GM21717 (cell line): ENCODE data around the gene KCNAB2.

Experiments used
- ATAC-seq: cut with Tn5 transposase; IDR thresholded peaks from one replicate; pipeline ENCODE4 v1.9.1; 2021; ENCODE audit warnings: mild to moderate bottlenecking, moderate library complexity; ENCODE audit not compliant: unreplicated experiment

The KCNAB2 gene

DNA sequence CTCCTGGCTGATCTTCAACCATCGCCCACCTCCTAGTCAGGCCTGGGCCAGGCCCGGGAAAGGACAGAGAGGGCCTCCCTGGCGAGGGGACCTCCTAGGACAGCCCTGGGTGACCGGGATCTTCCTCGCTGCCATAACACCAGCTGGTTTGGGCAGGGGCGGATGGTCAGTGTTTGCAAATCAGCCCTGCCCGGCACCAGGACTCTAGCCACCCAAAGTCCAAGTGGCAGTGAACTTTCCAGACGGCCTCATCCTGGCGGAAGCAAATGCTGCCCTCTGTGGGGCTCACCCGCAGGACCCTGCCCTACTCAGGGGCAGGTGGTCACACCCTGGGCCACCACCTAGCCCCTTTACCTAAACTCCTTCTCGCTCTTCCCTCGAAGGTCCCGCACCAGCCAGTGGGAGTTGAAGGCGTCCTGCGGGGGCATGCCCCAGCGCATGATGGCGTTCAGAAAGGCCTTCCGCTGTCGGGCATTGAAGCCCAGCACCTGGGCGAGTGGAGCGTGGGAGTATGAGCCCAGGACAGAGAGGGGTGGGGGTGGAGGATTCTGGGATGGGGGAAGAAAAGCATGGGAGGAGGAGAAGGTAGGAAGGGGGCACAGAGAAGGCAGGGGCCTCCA lies 79.2 kb downstream of the KCNAB2 start:
- ATAC-seq, result no peak

DNA sequence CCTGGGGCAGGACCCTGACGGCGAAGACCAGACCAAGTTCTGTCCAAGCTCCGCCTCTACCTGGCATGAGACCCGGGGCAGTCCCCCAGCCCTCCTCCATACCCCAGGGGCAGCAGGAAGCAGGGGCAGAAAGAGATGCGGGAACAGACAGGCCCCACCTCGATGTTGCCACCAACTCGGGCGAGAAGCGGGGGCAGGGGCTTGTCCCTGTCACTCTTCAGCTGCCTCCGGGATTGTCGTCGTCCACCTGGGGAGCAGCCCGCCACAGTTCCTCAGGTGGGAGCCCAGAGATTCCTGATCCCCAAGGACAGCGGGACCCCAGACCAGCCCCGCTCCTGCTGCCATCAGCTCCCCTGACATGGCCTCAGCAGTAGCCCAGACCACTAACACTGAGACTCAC lies 79.7 kb downstream of the KCNAB2 start:
- ATAC-seq, result no peak

DNA sequence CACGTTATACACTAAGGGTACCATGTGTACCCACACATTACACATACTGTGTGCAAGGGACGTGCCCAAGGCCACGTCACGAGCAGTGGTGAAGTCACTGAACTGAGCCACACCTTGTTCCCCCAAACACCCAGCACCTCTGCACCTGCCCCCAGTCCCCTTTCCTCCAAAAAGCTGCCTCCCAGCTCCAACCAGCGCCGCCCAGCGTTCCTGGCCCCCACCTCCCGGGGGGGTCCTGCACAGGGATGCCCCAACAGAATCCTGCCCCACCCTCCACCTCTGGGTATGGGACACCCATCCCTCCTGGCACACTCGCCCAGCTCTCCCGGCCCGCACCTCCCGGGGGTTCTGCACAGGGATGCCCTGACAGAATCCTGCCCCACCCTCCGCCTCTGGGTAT lies 80.3 kb downstream of the KCNAB2 start:
- no peak for ATAC-seq

DNA sequence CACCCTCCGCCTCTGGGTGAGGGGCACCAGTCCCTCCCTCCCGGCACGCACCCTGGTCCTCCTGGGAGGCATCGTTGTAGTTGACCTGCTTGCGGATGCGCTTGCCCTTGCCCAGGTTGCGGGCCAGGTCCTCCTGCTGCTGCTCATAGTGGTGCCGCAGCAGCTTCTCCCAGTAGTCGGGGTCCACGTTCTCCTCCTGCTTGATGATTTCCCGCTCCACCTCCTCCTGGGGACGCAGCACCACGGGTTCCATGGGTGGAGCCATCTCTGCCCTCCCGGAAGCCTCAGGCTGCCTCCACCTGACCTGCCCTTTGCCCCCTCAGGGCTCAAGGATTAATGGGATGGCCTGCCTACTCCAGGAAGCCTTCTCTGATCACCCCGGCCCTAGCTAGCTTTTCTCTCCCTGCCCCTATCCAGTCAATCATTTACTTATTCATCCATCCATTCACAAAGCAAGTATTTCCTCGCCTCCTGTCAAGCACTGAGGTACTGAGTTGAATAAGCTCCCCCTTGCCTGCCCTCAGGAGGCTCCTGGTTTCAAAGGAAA lies 80.9 kb downstream of the KCNAB2 start:
- no peak for ATAC-seq

DNA sequence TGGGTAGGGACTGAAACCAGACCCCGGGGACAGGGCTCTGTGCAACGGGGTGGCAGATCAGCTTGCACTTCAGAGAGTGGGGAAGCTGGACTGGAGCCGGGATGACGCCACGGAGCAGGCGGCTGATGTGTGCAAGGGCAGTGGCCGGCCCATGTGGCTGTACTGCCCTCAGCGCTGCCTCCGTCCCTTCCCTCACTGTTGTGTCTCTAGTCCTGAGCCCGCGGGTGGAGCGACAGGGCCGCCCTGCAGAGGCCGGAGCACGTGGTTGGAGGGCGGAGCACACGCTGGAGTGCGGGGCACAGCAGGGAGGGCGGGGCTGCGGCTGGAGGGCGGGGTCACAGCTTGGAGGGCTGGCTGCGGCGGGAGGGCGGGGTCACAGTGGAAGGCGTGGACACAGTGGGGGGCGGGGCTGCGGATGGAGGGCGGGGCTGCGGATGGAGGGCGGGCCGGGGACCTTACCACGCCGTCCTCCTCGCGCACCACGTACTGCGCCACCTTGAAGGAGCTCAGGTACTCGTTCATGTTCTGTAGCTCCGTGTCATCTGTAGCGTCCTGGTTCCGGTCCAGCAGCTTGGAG lies 82.0 kb downstream of the KCNAB2 start:
- ATAC-seq, result no peak

DNA sequence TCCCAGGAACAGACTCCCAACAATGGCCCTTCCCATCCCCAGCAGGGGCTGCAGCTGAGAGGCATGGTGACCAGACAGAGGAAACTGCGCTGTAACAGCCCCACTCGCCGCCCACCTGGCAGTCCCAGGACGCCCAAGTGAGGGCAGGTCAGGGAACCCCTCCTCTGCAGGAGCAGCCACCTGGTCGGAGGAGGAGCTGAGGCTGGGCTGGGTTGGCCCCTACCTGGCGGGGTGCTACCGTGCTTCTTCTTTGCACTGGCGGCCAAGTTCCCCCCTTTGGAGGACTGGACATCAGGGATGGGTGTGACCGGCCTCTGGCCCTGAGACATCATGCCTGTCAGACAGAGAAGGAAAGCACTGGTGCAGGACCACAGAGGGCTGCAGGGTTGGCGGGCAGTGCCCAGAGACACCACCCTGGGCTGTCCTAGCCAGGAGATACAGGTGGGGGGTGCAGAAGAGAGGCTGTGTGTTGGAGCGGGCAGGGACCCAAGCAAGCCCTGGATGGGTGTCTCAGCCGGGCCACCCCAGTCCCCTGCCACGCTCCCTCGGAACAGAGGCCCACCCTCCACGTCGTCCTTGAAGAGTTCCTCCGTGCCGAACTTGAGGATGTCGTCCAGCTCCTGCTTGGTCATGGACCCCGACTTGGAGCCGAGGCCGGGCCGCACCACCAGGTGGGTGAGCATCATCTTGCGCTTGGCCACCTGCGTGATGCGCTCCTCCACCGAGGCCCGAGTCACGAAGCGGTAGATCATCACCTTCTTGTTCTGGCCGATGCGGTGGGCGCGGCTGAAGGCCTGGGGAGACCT lies 82.8 kb downstream of the KCNAB2 start:
- ATAC-seq, result no peak

DNA sequence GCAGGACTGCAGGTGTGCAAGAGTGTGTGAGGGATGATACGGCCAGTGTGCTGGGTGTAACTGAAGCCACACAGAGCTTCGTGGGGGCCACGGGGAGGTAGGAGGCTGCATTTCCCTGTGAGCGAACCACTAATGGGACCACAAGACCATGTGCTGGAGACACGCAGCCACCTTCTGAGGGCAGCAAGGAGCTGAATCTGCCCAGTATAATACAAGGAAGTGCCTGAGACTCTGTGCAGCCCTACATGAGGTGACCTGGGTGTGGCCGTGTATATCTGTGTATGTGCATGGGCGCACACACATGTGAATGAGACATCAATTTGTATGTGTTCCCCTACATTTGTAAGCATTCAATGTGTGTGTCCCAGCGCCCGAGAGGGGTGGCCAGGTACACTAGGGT lies 83.6 kb downstream of the KCNAB2 start:
- ATAC-seq, result no peak

DNA sequence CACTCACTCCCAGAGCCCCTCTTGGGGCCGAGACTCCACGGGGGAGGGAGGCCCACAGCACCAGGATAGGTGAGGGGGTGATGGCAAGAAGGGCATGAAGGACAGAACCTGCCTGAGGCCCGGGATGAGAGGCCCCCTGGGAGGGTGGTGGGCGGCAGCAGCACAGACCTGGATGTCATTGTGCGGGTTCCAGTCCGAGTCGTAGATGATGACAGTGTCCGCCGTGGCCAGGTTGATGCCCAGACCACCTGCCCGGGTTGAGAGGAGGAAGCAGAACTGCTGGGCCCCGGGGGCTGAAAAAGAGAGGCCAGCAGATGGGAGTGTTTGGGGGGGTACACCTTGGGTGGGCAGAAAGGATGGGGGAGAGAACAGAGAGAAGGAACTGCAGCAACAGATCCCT lies 84.3 kb downstream of the KCNAB2 start:
- no peak for ATAC-seq

DNA sequence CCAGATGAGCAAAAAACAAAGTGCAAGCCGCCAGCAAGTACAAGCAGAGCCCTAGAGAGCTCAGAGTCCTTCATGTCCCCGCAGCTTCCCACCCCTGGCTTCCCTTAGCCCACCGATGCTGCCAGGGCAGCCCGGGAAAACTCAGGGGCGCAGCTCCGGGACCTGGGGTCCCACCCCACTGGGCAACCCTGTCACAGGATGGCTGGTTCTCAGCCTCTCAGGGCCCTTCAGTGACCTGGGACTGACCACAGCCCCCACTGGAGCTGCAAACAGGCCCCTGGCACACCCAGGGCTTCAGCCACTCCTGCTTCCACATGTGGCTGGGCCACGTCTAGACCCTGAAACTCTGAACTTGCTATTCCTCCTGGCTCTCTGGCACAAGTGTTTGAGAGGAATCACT lies 84.9 kb downstream of the KCNAB2 start:
- no peak for ATAC-seq

DNA sequence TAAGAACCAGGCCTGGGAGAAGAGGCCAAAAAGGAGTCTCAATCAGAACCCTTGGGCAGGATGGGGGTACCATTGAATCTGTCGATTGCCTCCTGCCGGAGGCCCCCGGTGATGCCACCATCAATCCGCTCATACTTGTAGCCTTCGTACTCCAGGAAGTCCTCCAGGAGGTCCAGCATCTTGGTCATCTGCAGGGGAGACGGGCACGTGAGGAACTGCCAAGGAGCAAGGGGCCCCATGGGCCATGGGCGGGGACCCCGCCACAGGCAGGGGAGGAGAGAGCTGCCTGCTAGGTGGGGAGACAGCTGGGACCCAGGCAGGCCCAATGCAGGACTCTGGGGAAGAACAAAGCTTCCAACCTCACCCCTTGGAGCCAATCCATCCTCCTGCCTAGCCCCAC lies 85.9 kb downstream of the KCNAB2 start:
- no peak for ATAC-seq

DNA sequence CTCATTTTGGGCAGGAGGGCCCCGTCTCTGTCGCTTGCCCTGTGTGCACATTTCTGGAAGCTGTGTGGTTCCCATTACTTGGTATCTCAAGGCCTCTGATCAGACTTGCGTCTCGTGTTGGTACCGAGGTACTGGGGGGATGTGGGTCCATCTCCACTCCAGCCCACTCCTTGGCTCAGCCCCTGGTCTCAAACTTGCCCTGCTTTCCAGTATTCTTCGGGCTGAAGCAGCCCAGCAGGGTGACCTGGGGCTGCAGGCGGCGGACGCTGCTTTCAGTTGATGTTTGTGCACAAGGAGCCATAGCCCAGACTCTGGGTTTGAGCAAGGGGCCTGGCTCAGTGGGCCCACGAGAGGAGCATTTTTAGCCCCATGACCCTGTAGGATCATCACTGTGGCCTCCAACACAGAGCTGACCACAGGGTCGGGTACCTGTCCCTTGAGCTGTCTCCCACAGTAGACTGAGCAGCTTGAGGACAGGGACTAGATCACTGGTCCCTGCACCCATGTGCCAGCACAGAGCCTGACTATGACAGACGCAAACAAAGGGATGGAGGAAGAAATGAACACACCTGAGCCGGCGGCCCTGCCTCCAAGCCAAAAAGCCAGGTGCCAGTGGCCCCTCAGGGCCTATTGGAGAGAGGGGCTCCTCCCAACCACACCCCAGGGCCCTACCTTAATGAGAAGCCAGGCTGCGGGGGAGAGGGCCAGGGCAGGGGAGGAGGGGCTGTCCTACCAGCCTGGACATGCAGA lies 87.6 kb downstream of the KCNAB2 start:
- no peak for ATAC-seq

DNA sequence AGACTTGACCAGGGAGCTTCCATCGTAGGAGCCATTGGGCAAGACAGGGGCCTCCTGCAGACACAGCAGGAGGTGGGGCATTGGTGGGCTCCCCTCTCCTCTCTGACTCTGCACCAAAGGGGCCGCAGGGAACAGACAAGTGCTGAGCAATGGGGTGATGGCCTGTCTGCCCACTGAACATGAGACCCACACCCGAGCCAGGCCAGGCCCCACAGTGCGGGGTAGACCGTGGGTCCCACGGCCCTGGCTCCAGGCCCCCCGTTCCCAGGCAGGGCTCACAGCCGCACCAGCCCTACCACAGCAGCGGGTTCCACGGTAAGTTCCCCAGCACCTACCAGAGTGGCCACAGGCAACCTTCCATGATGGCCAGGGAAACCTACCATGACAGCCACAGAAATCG lies 88.5 kb downstream of the KCNAB2 start:
- no peak for ATAC-seq

DNA sequence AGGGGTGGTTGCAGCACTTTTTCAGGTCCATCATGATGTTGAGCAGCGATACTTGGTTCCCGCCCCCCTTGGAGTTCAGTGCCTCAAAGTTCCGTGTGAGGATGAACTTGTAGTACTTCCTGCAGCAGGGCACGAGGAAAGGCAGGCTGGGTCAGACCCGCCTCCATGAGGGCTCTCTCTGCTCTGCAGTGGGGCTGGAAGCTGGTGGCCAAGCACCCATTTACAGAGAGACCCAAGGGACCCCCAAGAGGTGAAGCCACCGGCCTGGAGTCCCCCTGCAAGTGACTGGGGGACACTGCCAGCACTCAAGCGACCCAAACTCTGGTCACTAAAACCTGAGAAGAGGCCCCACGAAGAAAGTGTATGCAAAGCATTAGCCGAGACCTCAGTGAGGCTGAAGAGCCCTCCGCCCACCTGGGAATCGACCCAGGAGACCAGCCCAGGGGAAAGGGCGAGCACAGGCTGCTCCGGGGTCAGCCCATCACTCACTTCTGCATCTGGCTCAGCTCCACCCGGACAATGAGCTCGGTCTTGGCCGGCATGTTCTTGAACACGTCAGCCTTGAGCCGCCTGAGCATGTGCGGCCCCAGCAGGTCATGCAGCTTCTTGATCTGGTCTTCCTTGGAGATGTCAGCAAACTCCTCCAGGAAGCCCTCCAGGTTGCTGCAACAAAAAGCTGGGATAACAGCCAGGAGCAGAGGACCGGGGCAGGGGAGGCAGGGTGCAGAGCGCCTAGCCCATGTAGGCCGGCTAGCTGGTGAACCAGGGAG lies 89.2 kb downstream of the KCNAB2 start:
- ATAC-seq, result no peak

DNA sequence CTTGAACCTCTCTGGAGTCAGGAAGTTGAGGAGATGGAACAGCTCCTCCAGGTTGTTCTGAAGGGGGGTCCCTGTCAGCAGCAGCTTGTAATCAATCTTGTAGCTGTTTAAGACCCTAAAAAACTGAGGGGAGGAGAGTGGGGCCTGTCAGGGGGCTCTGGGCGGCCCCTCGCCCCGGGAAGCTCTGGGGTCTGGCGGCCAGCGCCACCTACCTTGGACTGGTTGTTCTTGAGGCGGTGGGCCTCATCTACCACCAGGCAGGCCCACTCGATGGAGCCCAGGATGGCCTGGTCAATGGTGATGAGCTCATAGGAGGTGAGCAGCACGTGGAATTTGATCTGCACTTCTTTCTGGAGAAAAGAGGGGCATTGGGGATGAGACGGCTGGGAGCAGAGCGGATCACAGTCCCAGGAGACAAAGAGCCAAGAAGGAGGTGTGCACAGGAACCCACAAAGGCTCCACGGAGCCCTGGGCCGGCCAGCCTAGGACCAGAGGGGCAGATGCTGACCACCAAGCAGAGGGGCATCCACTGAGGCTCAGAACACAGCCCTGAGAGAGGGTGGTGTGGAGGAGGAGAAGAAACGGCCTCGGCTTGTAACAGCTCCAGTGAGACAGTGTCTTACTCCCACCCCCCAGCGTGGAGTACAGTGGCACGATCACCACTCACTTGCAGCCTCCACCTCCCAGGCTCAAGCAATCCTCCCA lies 91.0 kb downstream of the KCNAB2 start:
- no peak for ATAC-seq

DNA sequence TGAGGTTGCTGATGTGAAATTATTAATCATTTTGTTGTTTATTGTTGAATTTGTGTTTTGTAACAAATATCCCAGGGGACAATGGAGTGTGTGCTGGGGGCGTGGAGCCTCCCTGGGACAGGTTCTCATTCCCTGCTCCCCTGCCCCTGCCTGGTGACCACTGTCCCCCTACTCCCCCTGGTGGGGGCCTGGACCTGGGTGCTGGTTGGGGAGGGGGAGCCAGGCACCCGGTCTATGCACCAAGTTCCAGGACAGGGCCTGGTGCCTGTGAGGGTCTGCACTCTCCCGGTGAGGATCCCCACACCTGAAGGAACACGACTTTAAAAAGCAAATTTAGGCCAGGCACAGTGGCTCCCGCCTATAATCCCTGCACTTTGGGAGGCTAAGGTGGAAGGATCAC lies 92.1 kb downstream of the KCNAB2 start:
- no peak for ATAC-seq

DNA sequence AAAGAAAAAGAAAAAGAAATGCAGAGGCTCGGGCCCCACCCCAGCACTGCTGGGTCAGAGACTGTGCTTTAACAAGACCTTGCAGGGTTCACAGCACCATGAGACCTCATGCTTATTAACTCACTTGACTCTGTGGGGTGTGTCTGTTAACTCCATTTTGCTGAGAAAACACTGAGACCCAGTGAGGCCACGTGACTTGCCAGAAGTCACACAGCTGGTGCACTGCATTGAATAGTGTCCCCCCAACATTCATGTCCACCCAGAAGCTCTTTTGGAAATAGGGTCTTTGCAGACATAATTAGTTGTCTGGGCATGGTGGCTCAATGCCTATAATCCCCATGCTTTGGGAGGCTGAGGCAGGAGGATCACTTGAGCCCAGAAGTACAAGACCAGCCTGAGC lies 94.7 kb downstream of the KCNAB2 start:
- ATAC-seq, result no peak

DNA sequence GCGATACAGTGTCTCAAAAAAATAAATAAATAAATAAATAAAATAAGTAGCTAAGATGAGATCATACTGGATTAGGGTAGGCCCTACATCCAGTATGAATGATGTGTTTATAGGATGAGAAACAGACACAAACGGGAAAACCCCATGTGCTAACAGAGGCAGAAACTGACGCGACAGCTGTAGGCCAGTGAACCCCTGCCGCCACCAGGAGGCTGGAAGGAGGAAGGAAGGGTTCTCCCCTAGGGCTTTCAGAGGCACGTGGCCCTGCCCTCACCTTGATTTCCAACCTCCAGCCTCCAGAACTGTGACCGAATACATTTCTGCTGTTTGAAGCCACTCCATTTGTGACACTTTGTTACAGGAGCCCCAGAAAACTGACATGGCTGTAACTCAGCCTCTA lies 95.9 kb downstream of the KCNAB2 start:
- no peak for ATAC-seq

DNA sequence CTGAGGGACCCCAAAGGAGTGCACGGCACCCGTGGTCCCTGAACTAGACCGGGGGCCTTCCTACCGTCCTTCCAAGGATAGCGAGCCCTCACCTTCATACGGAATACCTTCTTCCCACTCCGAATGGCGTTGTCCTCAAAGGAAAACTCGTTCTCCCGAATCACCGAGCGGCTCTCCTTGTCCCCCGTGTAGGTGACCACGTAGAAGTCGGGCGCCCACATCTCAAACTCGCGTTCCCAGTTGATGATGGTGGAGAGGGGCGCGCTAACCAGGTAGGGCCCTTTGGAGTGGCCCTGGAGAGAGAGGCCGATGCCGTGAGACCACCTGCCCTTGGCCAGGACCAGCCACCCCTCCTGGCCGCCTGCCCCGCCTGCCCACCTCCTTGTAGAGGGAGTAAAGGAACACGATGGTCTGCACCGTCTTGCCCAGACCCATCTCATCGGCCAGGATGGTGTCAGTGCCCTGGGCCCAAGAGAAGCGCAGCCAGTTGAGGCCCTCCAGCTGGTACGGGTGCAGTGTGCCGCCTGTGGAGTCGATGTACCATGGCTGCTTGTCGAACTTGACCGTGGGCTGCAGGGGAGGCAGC lies 96.4 kb downstream of the KCNAB2 start:
- ATAC-seq, result no peak

DNA sequence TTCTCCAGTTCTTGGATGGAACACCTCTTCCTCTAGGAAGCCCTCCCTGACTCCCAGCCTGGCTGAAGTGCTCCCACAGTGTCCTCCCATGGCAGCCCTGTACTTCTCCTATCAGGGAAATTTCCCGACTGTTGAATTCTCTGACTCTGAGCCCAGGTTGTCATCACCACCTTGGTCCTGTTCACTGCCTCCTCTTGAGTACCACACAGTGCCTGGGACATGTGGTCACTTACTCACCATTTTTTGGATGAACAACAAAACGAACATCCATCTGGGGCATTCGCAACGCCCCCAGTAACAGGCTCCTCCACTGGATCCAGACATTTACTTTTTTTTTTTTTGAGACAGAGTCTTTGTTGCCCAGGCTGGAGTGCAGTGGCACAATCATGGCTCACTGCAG lies 97.0 kb downstream of the KCNAB2 start:
- ATAC-seq, result no peak

DNA sequence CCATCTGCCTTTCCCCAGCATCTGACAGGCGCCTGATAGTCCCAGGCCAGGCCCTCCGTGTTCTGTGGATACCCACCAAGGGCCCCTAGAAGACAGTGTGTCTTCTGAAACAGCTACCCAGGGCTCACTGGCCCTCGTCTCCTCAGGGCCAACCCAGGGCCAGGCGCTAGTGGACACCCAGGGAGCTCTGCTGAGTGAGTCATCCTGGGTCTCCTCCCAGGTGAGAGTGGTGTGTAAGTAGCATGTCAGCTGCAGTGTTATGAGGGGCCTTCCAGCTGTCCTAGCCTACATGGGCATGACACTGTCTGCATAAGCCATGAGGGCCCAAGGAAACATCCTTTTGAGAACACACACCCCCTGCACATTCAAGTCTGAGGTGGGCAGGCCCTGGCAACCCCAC lies 97.7 kb downstream of the KCNAB2 start:
- ATAC-seq, result no peak
